GM12875 (cell line): ENCODE measurements around the gene CADPS.

Experiments used
- H3K4me3 ChIP-seq: one replicate; pipeline ENCODE4 v1.5.1; 2011; ENCODE audit warnings: low read depth, low read length, control low read depth
- CTCF ChIP-seq: IDR thresholded peaks from 2 replicates; pipeline ENCODE4 v1.5.1; 2011; ENCODE audit warnings: low read depth, mild to moderate bottlenecking, control low read depth, inconsistent platforms, low read length, moderate library complexity, borderline replicate concordance; ENCODE audit not compliant: insufficient read depth

CADPS gene

GRCh38 chr3:62467966-62468722 lies 407.1 kb downstream of the CADPS start:
- no peak overlapping the region for H3K4me3 ChIP-seq
- no peak for TF ChIP-seq CTCF

DNA sequence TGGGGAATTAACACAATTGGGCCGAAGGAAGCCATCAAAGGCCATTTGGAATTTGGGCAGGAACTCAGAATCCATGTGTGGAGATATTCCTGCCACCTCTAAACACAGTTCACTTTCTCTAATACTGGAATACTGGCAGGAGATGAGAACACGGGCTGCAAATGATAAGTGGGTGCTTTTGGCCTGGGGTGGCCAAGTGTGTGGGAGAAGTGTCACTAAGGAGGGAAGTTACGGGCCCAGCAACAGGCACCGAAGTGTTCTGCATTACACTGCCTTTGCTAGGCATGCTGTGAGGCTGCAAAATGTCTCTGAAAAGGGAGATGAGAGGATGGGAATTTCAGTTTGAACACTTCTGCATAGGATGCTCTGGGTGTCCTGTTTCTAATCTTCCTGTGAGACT lies 412.4 kb downstream of the CADPS start:
- TF ChIP-seq CTCF: no peak
- H3K4me3 ChIP-seq: no peak overlapping the region

- H3K4me3 ChIP-seq: no peak overlapping the region
- no peak for TF ChIP-seq CTCF
Measured at GRCh38 chr3:62462104-62462762, 413.0 kb downstream of the CADPS start.

DNA sequence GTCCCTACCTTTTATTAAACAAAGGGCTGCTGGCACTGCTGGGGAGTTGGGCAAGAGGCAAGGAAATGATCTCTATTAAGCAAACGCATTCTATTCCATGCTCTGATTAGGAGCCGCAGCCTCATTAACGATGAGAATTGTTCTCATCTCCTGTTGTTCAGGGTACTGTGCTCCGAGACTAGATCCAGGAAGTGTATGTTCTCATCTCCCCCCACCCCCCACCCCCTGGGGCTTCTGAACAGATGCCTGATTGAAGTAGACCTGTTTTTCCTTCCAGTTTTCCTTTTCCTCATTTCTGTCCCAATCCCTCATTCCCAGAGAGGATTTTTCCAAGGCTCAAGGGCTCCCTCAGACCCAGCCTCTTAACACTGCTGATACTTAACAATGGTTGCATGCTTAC lies 420.3 kb downstream of the CADPS start:
- no peak for TF ChIP-seq CTCF
- no peak overlapping the region for H3K4me3 ChIP-seq

- H3K4me3 ChIP-seq: no peak overlapping the region
- no peak for TF ChIP-seq CTCF
Measured at GRCh38 chr3:62453448-62453847, 421.8 kb downstream of the CADPS start.

DNA sequence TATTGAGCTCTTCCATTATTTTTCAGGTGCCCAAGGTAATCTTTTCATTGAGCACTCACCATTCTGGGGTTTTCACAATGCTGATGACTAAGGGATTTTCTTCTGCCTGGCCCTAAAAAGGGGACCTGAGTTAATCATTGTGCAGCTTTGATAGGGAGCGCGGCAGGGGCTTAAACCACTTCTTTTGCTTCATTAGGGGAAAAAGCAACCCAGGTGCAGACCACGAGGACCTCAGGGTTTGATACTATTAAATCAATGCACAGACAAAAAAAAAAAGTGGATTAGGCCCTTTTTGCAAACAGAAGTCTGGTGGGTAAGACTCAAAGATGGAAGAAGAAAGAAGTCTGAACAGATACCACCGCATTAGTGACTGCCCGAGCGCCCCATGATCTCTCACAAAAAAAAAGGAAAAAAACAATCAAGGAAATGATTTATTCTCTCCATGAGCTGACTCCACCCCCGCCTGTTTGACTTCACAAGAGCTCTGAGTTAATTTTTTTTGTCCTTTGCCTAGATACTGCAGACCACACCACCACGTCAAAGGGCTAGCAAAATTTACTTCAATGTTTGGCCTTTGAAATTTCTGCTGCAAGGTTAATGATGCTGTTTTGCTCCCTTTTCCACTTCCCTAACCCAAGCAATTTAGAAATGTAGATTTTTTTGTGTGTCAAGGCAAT lies 423.9 kb downstream of the CADPS start:
- no peak overlapping the region for H3K4me3 ChIP-seq
- TF ChIP-seq CTCF: no peak

GRCh38 chr3:62446337-62446940 lies 428.8 kb downstream of the CADPS start:
- no peak overlapping the region for H3K4me3 ChIP-seq
- no peak for TF ChIP-seq CTCF
